NCI-H1694 (cell line): Measurements from ENCODE around the gene CPAMD8.
"Not testable (repeated sequence)": the region's sequence is repeated elsewhere in the genome, so short reads cannot be mapped to it uniquely, and the experiment has no call there.

ENCODE experiments used
- DNase-seq: peaks from one replicate; lab custom pipeline; 2025; lab: John Stamatoyannopoulos, UW

The CPAMD8 gene

GRCh38 chr19:17041976-17042375 lies 15.4 kb upstream of the CPAMD8 start:
- no peak for DNase-seq

GRCh38 chr19:17037966-17038500 lies 11.4 kb upstream of the CPAMD8 start:
- DNase-seq = no peak

- no peak for DNase-seq
Observed at GRCh38 chr19:17037184-17037583, 10.6 kb upstream of the CPAMD8 start.

- DNase-seq = no peak
Observed at GRCh38 chr19:17036640-17037039, 10.0 kb upstream of the CPAMD8 start.

- no peak for DNase-seq
Observed at GRCh38 chr19:17035842-17036424, 9.3 kb upstream of the CPAMD8 start.

GRCh38 chr19:17031741-17032140 lies 5.1 kb upstream of the CPAMD8 start:
- DNase-seq = no peak

- DNase-seq = no peak
Observed at GRCh38 chr19:17027535-17027975, 945 bp upstream of the CPAMD8 start.

- no peak for DNase-seq
Observed at GRCh38 chr19:17025991-17026658, 485 bp downstream of the CPAMD8 start.

- DNase-seq = no peak
Observed at GRCh38 chr19:17025361-17025760, 1.2 kb downstream of the CPAMD8 start.

GRCh38 chr19:17024941-17025340 lies 1.7 kb downstream of the CPAMD8 start:
- DNase-seq = not testable (repeated sequence)

- no peak for DNase-seq
Observed at GRCh38 chr19:17023805-17024204, 2.8 kb downstream of the CPAMD8 start.

GRCh38 chr19:17022738-17023137 lies 3.9 kb downstream of the CPAMD8 start:
- DNase-seq = no peak

GRCh38 chr19:17021793-17022590 lies 4.6 kb downstream of the CPAMD8 start:
- no peak for DNase-seq

- no peak for DNase-seq
Observed at GRCh38 chr19:17021328-17021727, 5.3 kb downstream of the CPAMD8 start.

- DNase-seq = no peak
Observed at GRCh38 chr19:17020823-17021222, 5.8 kb downstream of the CPAMD8 start.

- no peak for DNase-seq
Observed at GRCh38 chr19:17020385-17020784, 6.2 kb downstream of the CPAMD8 start.

- not testable (repeated sequence) for DNase-seq
Observed at GRCh38 chr19:17014212-17014861, 12.3 kb downstream of the CPAMD8 start.

GRCh38 chr19:17011485-17011884 lies 15.1 kb downstream of the CPAMD8 start:
- no peak for DNase-seq

- DNase-seq = no peak
Observed at GRCh38 chr19:17006579-17006978, 20.0 kb downstream of the CPAMD8 start.

- DNase-seq = no peak
Observed at GRCh38 chr19:17005000-17005399, 21.6 kb downstream of the CPAMD8 start.

- no peak for DNase-seq
Observed at GRCh38 chr19:17004386-17004785, 22.2 kb downstream of the CPAMD8 start.

GRCh38 chr19:17002455-17002854 lies 24.2 kb downstream of the CPAMD8 start:
- no peak for DNase-seq
